HG03342 (cell line): ENCODE results near the gene VASN.

ENCODE experiments used
- ATAC-seq: cut with Tn5 transposase; IDR thresholded peaks from one replicate; pipeline ENCODE4 v1.9.1; 2021; ENCODE audit warnings: mild to moderate bottlenecking, moderate library complexity; ENCODE audit not compliant: unreplicated experiment

VASN gene

DNA sequence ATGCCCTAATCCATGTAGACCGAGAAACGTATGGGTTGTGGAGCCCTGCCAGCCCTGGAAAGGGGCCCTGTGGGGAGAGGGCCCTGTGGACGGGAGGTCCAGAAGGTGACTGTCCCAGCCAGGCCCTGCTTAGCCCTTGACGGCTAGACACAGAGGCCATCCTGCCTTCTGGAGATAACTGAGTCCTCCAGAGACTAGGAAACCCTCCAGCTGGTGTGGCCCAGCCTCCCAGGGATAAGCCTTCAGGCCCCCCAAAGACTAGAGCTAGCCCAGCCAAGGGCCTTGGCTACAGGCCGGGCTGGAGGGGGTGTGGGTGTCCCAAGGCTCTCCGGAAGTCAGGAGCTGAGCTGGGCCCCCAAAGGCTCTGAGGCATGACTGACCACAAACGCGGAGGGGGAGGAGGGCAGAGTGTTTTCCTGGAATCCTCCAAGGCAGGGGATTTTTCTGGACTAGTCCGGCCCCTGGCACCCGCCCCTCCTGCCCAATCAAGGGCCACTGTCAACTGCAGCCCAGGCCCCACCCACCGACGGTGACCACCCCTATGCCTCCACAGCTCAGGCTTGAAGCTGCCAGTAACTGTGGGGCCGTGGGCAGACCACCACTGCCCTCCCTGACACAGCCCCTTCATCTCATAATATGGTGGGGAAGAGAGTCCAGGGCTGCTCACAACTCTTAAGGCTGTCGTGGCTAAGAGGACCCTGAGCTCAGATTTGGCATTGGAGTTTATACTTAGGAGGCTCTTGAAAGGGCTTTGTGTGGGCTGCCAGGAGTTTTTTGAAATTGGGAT is 885 bp upstream of the VASN start:
- ATAC-seq: no peak

DNA sequence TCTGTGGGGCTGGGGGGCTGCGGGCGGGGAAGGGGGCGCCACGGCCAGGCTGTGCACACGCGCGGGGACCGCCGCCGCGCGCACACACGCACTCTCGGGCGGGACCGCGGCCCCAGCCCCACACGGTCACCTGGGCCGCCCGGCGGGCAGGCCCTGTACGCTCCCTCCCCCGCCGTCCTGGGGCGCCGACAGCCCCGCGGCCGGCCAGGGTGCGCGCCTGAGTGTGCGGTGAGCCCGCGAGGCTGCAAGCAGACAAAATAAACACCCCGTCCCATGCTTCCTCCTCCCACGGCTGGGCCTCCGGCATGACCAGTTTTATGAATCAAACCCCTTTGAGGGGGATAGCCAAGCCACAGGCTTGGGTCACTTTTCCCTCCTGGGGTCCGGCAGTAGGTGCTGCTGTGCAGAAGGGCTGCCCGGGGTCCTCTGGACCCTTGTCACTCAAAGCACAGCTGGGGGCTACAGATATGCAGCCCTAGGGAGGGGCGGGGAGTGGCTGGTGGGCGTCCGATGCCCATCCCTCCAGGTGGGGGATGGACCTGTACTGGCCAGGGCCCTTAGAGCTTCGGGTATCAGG is 441 bp downstream of the VASN start:
- ATAC-seq: no peak

DNA sequence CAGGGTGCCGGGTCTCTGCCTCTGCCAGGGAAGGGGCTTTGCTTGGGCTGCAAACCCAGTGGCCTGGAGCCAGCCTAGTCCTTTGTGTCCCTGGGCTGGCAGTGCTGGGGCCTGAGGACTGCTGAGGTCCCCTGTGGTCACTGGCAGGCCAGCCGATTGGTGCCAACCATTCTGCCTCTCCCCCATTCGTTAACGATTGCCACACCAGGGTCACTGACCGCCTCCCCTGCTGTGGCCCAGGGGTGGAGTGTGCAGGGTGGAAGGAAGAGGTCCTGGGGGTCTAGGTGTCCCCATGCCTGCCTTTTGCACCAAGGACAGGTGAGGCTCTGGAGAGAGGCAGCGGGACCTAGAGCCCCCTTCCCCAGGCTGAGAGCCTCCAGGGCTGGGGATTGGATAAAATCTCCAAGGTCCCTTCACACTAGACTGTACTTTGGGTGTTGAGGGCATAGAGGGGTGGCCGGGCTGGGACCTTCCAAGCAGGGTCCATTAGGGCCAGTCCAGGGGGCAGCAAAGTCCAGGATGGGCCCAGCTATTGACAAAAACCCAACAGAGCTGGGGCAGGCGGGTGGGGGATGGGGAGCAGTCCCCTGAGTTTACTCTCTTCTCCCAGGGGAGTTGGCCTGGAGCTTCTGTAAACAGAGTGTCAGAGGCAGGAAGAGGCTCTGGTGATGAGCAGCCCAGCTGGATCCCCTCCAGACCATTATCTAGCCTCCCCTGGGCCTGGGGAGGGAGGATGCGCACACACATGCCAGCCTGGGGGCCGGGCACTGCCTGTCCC is 1.1 kb downstream of the VASN start:
- no peak for ATAC-seq

DNA sequence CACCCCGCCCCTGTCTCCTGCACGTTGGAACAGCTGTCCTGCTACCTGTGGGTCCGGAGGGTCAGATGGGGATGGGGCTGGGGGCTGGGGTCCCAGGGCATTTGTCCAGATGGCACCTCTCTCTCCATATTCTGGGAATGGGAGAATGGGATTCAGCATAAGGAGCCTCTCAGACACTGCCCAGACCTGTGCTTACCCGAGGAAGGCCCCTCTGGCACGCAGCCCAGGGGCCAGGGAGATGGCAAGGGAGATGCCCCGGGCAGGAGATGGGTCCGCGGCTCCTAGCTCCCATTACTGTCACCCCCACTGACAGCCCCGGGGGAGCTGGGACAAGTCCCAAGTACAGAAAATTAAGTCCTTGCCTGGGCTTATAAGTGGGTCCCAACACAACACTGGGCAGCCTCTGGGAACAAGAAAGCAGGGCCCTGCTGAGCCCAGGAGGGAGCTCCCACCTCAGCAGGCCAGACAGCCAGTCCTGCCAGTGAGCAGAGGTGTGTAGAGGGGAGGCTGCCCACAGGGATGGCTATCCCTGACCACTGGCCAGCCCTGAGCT is 1.8 kb downstream of the VASN start:
- no peak for ATAC-seq

DNA sequence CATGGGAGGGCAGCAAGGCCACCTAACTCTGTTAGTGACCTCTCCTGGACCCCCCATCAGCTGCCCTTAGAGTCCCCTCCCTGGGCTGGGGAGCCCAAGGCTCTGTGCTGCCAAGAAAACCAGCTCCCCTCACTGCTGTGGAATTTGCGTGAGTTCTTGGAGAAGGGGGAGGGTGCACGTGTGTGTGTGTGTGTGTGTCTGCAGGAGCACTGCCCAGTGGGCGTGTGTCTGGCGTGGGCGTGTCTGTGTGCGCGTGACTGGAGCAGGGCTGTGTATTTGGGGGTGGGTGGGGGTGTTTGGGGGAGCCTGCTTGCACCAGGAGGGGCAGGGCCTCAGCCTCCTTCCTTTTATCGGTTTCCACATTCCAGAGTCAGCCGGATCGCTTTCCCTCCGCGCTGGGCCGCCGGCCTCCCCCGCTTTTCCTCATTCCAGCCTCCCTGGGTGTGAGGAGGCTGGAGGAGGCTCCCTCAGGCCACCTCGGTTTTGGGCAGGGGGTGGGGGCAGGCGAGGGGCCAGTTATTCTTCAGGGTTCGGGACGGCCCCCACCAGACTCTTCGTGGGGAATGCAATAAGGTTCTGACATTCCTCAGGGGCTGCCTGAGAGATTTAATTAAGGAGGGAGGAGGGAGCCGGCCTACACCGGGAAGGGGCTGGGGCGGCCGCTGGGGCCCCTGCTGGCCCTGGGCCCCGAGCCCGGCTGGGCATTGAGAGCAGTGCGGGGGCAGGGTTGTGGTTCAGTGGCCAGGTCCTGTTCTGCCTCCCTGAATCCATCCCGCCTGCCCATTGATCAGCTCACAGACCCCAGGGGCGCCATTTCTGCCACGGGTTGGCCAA is 2.5 kb downstream of the VASN start:
- ATAC-seq: no peak

DNA sequence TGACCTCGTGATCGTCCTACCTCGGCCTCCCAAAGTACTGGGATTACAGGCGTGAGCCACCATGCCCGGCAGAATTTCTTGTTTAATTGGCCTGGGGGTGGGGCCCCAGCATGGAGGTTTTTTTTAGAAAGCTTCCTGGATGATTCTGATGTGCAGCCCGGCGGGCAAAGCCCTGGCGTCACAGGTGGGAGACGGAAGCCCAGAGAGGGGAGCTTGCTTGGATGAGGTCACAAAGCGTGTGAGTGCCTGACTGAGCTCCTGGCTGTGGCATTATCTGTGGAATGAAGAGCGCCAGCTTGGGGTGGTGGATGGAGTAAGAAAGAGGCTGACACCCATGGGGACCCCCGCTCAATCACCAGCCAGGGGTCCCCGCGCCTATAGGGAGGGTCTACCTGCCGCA is 4.1 kb downstream of the VASN start:
- ATAC-seq: no peak

DNA sequence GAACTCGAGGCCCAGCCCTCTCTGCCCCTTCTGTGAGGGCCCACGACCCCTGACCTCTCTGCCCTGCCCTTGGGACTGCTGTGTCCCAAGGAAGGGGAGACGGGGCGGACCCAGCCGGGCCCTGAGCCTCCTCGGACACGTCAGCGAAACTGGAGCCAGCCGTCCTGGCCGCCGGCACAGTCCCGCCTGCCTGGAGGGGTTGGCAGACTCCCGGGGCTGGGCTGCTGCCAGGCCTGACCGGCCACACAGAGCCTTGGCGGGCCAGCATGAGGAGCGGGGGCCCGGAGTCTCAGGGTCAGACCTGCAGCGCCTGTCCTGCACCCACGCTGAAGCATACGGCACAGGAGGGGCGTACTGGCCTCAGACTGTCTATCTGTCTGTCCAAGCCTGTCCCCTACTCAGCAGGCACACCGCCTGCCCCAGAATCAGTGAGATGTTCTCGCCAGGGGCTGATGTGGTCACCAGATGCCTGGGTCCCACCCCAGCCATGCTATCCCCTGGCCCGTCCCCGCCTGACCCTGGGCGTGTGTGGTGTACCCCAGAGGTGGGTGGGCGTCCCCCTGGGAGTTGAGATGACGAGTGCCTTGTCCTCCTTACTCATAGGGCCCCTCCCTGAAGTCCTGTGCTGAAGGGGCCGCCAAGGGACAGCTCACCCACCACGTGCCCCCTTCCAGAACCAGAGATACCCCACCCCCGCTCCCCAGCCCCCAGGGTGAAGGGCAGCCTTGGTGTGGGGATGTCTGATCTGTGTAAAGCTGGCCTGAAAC is 4.7 kb downstream of the VASN start:
- no peak for ATAC-seq

DNA sequence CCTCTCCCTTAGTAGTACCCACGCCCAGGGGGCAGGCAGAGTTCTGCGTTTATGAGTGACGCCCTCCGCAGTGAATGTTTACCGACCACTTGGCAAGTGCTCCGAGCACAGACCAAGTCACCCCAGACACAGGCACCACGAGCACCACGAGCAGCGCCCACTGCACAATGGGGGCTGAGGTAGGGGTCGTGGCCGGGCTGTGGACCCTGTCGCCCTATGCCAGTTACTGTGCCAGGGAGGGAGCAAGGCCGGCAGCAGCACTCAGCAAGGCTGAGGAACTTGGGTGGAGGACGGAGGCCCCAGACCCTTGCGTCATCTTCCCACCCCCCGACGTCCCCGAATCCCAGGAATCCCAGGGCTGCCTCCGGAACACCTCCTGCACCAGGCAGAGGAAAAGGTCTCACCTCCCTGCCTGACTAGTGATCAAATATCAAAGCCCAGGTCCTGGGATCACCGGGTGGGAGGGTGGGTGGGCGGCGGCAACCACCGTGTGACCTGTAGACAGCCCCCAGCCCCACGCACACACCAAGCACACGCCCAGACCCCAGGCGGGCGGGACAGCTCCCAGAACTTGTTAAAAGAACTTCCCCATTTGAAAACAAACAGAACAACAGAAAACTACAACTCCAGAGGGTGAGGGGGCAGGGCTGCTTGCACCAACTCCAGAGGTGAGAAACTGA is 5.4 kb downstream of the VASN start:
- no peak for ATAC-seq

DNA sequence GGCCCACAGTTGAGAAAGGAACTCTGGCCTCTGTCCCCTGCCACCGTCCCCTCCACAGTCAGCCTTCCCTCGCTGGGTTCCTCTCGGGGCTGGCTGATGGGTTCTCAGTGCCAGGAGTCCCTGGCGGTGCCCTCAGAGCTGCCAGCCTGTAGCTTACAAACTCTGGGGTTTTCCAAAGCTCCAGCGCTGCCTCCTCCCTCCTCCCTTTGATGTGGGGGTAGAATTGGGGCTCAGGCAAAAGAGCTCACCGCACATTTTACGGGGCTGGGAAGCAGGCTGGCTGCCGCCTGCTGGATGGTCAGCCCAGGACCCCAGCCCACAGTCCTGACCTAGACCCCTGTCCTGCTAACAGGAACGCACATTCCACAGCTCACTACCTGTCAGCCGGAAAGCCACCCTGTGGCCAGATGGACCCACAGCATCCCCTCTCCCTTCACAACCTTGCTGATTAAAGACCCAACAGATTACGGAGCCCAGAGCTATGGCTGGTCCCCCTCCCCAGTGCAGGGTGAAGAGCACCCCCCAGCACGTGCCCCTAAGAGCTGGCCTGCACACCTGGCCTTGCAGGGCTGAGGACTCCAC is 6.0 kb downstream of the VASN start:
- no peak for ATAC-seq

DNA sequence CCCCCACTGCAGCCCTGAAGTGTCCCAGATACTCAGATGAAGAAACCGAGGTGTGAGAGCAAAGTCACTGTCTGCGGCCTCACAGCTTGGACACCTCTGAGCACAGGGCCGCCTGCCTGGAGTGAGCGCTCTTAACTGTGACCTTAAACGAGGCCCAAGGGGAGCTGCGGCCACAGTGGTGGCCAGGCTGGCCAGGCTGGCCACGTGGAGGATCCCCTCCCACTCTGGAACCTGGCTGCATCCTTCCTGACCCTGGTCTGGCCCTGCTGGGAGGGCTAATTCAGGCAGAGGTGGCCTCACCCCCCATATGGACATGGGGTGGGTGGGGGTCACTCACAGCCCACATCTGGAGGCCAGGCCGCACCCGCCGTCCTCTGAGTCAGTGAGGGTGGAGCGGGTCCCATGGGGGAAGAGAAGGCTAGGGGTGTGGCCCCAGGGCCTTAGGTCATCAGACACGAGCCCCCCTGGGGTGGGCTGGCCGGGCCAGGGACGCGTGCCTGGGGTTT is 6.6 kb downstream of the VASN start:
- no peak for ATAC-seq

DNA sequence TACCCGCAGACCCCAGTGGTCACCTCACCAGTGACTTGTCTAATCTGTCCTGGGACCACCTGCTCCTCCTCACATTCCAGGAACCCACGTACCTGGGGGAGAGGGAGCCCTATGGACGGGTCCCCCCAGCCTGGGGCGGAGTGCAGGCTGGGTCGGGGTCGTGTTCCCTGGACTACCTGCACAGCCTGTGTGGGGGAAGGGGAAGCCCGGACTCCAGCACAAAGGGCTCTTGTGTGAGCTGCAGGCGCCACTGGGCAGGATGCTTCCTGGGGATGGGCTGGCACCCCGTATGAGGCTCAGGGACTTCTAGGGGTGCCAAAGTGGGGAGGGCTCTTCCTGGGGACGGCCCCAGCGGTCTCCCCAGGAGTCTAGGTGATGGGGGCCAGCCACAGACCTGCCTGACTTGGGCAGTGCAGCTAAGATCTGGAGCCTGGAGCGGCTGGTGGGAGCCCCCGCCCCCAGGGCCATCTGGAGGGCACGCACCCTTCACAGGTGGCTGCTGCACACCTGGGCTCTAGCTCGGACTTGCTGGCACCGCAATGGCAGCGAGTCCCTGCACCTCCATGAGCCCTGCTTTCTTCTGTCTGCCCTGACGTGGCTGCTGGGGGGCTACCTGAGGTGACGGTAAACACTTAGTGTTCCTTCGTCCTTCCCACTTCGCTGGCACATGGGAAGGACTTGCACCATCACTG is 7.5 kb downstream of the VASN start:
- no peak for ATAC-seq

DNA sequence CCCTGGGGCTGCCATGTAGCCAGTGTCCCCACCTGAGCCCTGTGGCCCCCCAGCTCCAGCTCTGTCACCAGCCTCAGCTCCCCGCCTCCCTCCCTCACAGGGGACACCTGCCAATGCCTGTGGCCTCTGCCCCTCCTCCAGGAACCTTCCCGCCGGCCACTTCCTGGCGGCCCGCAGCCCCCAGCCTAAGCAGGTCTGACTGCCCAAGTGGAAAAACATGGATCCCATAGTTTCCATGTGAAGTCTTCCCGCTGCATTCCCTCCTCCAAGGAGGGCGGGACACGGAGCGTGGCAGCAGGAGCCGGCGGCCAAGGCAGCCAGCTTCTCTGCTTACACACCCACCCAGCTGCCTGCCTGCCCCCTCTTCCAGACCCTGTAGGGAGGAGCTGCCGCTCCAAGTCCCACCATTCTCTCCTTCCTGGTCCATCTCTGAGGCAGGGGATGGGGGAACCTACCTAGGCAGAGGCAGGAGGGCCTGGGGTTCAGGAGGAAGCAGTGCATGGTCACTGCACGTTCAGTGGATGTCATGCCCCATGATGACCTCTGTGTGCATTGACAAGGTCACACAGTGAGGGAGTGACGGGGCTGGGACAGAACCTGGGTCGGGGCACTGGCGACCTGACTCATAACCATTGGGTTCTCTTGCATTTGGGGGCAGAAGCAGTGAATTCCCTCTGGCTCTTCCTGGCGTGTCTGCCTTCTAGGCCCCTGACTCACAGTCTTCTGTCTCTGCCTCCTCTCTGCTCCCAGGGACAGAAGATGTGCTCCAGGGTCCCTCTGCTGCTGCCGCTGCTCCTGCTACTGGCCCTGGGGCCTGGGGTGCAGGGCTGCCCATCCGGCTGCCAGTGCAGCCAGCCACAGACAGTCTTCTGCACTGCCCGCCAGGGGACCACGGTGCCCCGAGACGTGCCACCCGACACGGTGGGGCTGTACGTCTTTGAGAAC is 8.7 kb downstream of the VASN start:
- ATAC-seq: no peak

DNA sequence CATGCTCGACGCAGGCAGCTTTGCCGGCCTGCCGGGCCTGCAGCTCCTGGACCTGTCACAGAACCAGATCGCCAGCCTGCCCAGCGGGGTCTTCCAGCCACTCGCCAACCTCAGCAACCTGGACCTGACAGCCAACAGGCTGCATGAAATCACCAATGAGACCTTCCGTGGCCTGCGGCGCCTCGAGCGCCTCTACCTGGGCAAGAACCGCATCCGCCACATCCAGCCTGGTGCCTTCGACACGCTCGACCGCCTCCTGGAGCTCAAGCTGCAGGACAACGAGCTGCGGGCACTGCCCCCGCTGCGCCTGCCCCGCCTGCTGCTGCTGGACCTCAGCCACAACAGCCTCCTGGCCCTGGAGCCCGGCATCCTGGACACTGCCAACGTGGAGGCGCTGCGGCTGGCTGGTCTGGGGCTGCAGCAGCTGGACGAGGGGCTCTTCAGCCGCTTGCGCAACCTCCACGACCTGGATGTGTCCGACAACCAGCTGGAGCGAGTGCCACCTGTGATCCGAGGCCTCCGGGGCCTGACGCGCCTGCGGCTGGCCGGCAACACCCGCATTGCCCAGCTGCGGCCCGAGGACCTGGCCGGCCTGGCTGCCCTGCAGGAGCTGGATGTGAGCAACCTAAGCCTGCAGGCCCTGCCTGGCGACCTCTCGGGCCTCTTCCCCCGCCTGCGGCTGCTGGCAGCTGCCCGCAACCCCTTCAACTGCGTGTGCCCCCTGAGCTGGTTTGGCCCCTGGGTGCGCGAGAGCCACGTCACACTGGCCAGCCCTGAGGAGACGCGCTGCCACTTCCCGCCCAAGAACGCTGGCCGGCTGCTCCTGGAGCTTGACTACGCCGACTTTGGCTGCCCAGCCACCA is 9.7 kb downstream of the VASN start:
- no peak for ATAC-seq

DNA sequence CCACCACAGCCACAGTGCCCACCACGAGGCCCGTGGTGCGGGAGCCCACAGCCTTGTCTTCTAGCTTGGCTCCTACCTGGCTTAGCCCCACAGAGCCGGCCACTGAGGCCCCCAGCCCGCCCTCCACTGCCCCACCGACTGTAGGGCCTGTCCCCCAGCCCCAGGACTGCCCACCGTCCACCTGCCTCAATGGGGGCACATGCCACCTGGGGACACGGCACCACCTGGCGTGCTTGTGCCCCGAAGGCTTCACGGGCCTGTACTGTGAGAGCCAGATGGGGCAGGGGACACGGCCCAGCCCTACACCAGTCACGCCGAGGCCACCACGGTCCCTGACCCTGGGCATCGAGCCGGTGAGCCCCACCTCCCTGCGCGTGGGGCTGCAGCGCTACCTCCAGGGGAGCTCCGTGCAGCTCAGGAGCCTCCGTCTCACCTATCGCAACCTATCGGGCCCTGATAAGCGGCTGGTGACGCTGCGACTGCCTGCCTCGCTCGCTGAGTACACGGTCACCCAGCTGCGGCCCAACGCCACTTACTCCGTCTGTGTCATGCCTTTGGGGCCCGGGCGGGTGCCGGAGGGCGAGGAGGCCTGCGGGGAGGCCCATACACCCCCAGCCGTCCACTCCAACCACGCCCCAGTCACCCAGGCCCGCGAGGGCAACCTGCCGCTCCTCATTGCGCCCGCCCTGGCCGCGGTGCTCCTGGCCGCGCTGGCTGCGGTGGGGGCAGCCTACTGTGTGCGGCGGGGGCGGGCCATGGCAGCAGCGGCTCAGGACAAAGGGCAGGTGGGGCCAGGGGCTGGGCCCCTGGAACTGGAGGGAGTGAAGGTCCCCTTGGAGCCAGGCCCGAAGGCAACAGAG is 10.5 kb downstream of the VASN start:
- ATAC-seq: no peak

DNA sequence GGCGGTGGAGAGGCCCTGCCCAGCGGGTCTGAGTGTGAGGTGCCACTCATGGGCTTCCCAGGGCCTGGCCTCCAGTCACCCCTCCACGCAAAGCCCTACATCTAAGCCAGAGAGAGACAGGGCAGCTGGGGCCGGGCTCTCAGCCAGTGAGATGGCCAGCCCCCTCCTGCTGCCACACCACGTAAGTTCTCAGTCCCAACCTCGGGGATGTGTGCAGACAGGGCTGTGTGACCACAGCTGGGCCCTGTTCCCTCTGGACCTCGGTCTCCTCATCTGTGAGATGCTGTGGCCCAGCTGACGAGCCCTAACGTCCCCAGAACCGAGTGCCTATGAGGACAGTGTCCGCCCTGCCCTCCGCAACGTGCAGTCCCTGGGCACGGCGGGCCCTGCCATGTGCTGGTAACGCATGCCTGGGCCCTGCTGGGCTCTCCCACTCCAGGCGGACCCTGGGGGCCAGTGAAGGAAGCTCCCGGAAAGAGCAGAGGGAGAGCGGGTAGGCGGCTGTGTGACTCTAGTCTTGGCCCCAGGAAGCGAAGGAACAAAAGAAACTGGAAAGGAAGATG is 11.2 kb downstream of the VASN start:
- ATAC-seq: no peak
